HUES64 (cell line): Measurements from ENCODE around the gene SMAD9.

Source experiments
- H3K27ac ChIP-seq: 2 replicates; pipeline ENCODE4 v1.7.0; 2013; ENCODE audit warnings: low read depth, low read length, inconsistent platforms
- H3K27me3 ChIP-seq: 2 replicates; pipeline ENCODE4 v1.6.1; 2013; ENCODE audit warnings: mild to moderate bottlenecking, low read length; ENCODE audit not compliant: insufficient read depth
- H3K36me3 ChIP-seq: 2 replicates; pipeline ENCODE4 v1.6.1; 2013; ENCODE audit warnings: mild to moderate bottlenecking, low read length; ENCODE audit not compliant: insufficient read depth
- H3K4me1 ChIP-seq: 2 replicates; pipeline ENCODE4 v1.6.1; 2013; ENCODE audit warnings: mild to moderate bottlenecking, low read length, moderate library complexity; ENCODE audit not compliant: insufficient read depth
- H3K4me3 ChIP-seq: 2 replicates; pipeline ENCODE4 v1.5.1; 2013; ENCODE audit warnings: mild to moderate bottlenecking, low read length, moderate library complexity
- H3K9ac ChIP-seq: 2 replicates; pipeline ENCODE4 v1.6.1; 2013; ENCODE audit warnings: mild to moderate bottlenecking, low read depth, low read length
- H3K9me3 ChIP-seq: 2 replicates; pipeline ENCODE4 v1.6.1; 2013; ENCODE audit warnings: low read depth, low read length; ENCODE audit not compliant: insufficient read depth
- WGBS: fragments of 150-250, 120-280 bp; methylation state at CpG from one replicate; pipeline ENCODE4 v1.1.7; 2013; ENCODE audit warnings: missing lambda C conversion rate; 5-methylcytosine and 5-hydroxymethylcytosine counted together

Gene SMAD9

DNA sequence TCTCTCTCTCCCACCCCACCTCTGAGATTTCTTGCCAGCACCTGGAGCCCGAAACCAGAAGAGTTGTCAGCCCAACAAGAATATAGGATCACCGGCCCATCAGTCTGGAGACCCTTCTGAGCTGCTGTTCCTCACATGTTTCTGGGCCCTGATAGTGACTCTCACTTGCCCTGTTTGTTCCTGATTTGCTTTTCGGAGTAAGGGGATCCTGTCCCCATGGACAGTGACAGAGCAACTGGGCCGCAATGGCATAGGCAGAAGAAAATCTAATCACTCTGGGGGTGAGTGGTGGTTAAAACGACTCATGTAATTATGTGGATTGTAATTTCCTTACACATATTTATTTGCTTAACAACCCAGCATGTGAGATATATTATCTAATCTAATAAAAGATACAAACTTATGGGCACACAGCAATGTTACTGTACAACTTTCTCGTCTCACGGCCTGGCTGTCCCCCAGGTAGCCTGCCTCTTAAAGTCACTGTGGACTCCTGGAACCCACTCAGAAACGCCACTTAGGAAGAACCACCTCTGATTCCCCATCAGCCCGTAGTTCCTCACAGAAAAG is 663 bp upstream of the SMAD9 start:
- H3K4me3 ChIP-seq: peak overlapping the region; percentile 43
- H3K9me3 ChIP-seq: no peaks in the 10 kb centered on the region
- H3K4me1 ChIP-seq: 0 out of 2 replicates have a peak, but pooled peaks cover 10% of the 10 kb centered on the region
- H3K36me3 ChIP-seq: no peaks in the 10 kb centered on the region
- H3K9ac ChIP-seq: peak overlapping the region; percentile 19; the same call in 1 of the 2 replicates
- no peak overlapping the region for H3K27ac ChIP-seq
- WGBS: 77% methylated on average over 8 of the region's 9 CpGs
- peaks cover 53% of the 10 kb centered on the region for H3K27me3 ChIP-seq

DNA sequence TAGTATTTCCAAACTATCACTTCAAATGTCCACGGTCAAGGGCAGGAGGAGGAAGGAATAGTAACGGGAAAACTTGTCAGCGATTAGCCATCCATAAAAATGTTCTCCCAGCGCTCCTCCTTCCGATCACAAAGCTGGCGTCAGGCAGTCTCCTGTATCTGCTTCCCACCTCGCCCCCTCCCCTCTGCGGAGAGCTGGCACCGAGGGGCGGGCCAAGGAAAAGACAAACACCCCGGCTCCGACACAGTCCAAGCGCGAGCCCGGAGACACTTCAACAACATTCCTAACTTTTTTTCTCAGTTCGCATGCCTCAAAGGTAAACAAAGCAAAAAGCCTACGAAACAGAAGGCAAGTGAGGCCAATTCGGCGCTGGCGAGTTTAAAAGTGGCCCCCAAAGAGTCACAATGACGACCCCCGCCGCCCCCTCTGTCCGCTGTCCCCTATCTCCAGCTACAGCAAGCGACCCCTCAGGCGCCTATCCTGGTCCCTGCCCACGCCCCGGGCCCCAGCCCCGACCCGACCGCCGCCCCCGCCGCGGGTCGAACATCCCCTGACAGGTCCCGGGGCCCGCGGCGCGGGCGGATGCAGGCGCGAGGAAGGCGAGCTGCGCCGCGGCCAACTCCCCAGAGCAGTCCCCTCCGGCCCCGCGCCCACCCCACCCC is 736 bp downstream of the SMAD9 start:
- under 1% methylated on average over 49 of the region's 51 CpGs for WGBS
- Histone ChIP-seq H3K36me3 (no peaks in the 10 kb centered on the region), H3K4me3 (peak overlapping the region; percentile 74), H3K9me3 (no peaks in the 10 kb centered on the region), H3K4me1 (0 out of 2 replicates have a peak, but pooled peaks cover 10% of the 10 kb centered on the region), H3K27me3 (peaks cover 53% of the 10 kb centered on the region), H3K9ac (0 out of 2 replicates have a peak overlapping the region, but pooled peaks have one; percentile 2), H3K27ac (no peak overlapping the region)

- no peak overlapping the region for H3K27ac ChIP-seq
- H3K9me3 ChIP-seq: no peaks in the 10 kb centered on the region
- H3K4me3 ChIP-seq: peak overlapping the region; percentile 74
- H3K27me3 ChIP-seq: peaks cover 53% of the 10 kb centered on the region
- 37% methylated on average over 12 of the region's 12 CpGs for WGBS
- H3K4me1 ChIP-seq: 0 out of 2 replicates have a peak, but pooled peaks cover 10% of the 10 kb centered on the region
- no peaks in the 10 kb centered on the region for H3K36me3 ChIP-seq
- no peak overlapping the region for H3K9ac ChIP-seq
Observed at GRCh38 chr13:36918246-36919131, 1.5 kb downstream of the SMAD9 start.

DNA sequence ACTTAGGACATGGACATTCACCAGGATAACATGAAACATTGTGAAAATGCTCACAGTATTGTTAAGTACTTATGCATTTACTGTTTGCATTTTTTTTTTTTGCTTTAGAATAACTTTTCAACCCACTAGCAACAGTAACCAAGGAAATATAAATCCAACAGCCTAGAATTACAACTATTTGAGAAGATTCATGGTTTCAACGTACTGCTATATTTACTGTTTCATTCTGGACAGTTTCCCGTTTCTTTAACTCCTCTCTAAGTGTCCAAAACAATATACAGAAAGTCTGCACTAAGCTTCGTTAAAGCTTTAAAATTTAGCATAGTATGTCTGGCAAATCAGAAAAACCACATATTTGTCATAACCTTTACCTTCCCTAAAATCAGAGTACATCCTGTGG is 2.7 kb downstream of the SMAD9 start:
- WGBS: 94% methylated on average over 3 of the region's 3 CpGs
- Histone ChIP-seq H3K9ac (no peak overlapping the region), H3K9me3 (no peaks in the 10 kb centered on the region), H3K27ac (no peak overlapping the region), H3K4me1 (0 out of 2 replicates have a peak, but pooled peaks cover 10% of the 10 kb centered on the region), H3K36me3 (no peaks in the 10 kb centered on the region), H3K4me3 (no peak overlapping the region), H3K27me3 (peaks cover 52% of the 10 kb centered on the region)

- 94% methylated on average over 6 of the region's 6 CpGs for WGBS
- H3K4me1 ChIP-seq: 0 out of 2 replicates have a peak, but pooled peaks cover 10% of the 10 kb centered on the region
- no peaks in the 10 kb centered on the region for H3K9me3 ChIP-seq
- no peak overlapping the region for H3K4me3 ChIP-seq
- no peaks in the 10 kb centered on the region for H3K36me3 ChIP-seq
- H3K9ac ChIP-seq: no peak overlapping the region
- H3K27me3 ChIP-seq: peaks cover 42% of the 10 kb centered on the region
- H3K27ac ChIP-seq: no peak overlapping the region
Observed at GRCh38 chr13:36915896-36916640, 4.0 kb downstream of the SMAD9 start.

GRCh38 chr13:36915106-36915505 is 4.9 kb downstream of the SMAD9 start:
- Histone ChIP-seq H3K9me3 (no peaks in the 10 kb centered on the region), H3K9ac (no peak overlapping the region), H3K27ac (no peak overlapping the region), H3K4me1 (0 out of 2 replicates have a peak, but pooled peaks cover 10% of the 10 kb centered on the region), H3K27me3 (peaks cover 34% of the 10 kb centered on the region), H3K36me3 (no peaks in the 10 kb centered on the region), H3K4me3 (no peak overlapping the region)
- WGBS: 85% methylated on average over 4 of the region's 5 CpGs

GRCh38 chr13:36914648-36915047 is 5.4 kb downstream of the SMAD9 start:
- Histone ChIP-seq H3K9me3 (no peaks in the 10 kb centered on the region), H3K27ac (no peak overlapping the region), H3K36me3 (no peaks in the 10 kb centered on the region), H3K27me3 (peaks cover 34% of the 10 kb centered on the region), H3K4me3 (no peak overlapping the region), H3K9ac (no peak overlapping the region), H3K4me1 (0 out of 2 replicates have a peak, but pooled peaks cover 10% of the 10 kb centered on the region)
- 93% methylated on average over 4 of the region's 4 CpGs for WGBS

DNA sequence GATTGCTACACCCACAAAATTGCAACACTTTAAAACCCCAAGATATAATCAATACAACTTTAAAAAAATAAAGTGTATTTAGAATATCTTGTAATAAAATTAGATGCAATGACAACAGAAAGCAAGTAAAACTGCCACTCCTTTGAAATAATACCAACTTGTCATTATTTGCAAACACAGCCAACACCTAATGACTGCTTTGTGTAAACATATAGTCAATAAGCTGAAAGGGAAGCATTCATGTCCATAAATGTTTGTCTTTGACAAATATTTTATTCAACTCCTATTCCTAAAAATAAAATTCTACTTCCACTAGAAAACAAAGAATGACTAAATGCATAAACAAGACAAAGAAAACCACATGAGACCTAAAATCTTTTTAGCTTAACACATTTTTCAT is 6.6 kb downstream of the SMAD9 start:
- Histone ChIP-seq H3K9ac (no peak overlapping the region), H3K4me3 (no peak overlapping the region), H3K4me1 (0 out of 2 replicates have a peak, but pooled peaks cover 4% of the 10 kb centered on the region), H3K9me3 (no peaks in the 10 kb centered on the region), H3K36me3 (no peaks in the 10 kb centered on the region), H3K27ac (no peak overlapping the region), H3K27me3 (peaks cover 24% of the 10 kb centered on the region)

DNA sequence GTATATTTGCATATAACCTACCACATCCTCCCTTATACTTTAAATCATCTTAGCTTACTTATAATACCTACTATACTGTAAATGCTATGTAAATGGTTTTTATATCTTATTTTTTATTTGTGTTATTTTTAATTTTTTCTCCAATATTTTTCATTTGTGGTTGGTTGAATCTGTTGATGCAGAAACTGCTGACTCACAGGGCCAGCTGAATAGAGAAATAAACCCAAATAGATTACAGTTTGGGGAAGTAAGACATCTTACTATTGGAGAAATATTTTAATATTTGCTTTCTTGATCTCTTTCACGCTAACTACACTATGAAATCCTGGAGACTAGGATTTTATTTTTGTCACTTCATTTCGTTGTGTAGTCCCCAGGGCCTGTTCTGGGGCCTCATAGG is 7.1 kb downstream of the SMAD9 start:
- H3K27me3 ChIP-seq: peaks cover 19% of the 10 kb centered on the region
- no peak overlapping the region for H3K9ac ChIP-seq
- H3K9me3 ChIP-seq: no peaks in the 10 kb centered on the region
- H3K4me1 ChIP-seq: no peaks in the 10 kb centered on the region
- H3K27ac ChIP-seq: no peak overlapping the region
- WGBS: 85% methylated on average over 2 of the region's 2 CpGs
- no peak overlapping the region for H3K4me3 ChIP-seq
- no peaks in the 10 kb centered on the region for H3K36me3 ChIP-seq

DNA sequence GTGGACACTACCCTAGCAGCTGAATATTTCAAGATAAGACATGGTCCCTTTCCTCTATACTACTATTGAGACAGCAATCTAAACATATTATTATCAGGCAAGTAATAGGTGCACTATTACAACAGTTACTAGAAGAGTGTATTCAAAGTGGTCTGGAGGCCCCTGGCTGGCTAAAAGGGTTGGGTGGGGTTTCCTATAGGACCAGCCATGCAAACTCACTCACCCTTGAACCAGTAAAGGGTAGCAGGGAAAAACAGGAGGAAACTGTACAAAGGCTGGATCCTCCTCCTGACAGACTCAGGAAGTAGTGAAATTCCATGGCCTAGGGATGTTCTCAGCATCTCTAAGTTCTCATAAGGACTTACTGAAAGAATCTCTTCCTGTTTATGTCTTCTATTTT is 7.7 kb downstream of the SMAD9 start:
- Histone ChIP-seq H3K27me3 (peaks cover 13% of the 10 kb centered on the region), H3K4me1 (no peaks in the 10 kb centered on the region)

More for the DNA sequence above, 7.7 kb downstream of the SMAD9 start:
- Histone ChIP-seq H3K9ac (no peak overlapping the region), H3K9me3 (no peaks in the 10 kb centered on the region), H3K4me3 (no peak overlapping the region), H3K36me3 (no peaks in the 10 kb centered on the region), H3K27ac (no peak overlapping the region)
